Fibroblast of lung (primary cell): Measurements from ENCODE around the gene SLCO1A2.

Source experiments
- EZH2 ChIP-seq: IDR thresholded peaks from 2 replicates; pipeline ENCODE4 v1.5.1; 2012; ENCODE audit warnings: low read length, control low read depth, mild to moderate bottlenecking; ENCODE audit errors: missing control alignments
- TF ChIP-seq, protein P1 (sequence below), 2 donors: IDR thresholded peaks in 1 of 2; conservative IDR thresholded peaks in 1 of 2; 1 replicate in 1 of 2; 2 replicates in 1 of 2; pipeline ENCODE4 v1.5.1; 2011 to 2012; ENCODE audit warnings: low read length in 2 of 2, control low read depth in 1 of 2, inconsistent platforms in 1 of 2, low read depth in 1 of 2, mild to moderate bottlenecking in 1 of 2

DNA sequence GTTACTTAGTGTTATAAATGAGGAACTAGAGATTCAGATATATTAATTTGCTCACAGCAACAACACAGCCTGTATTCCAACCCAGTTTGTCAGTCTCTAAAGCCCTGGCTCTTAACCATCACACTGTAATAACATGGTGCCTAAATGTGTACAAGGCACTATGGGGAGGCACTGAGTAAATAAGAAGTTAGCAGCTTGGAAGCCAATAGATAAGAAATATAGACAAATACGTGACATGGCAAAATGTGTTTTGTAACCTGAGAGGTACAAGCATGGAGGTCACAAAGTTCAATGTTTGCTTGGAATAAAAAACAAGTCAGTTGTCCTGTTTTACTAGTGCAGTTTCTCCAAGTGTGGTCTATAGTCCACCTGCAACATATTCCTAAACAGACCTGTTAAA lies 16.3 kb upstream of the SLCO1A2 start:
- TF ChIP-seq, protein P1, sequence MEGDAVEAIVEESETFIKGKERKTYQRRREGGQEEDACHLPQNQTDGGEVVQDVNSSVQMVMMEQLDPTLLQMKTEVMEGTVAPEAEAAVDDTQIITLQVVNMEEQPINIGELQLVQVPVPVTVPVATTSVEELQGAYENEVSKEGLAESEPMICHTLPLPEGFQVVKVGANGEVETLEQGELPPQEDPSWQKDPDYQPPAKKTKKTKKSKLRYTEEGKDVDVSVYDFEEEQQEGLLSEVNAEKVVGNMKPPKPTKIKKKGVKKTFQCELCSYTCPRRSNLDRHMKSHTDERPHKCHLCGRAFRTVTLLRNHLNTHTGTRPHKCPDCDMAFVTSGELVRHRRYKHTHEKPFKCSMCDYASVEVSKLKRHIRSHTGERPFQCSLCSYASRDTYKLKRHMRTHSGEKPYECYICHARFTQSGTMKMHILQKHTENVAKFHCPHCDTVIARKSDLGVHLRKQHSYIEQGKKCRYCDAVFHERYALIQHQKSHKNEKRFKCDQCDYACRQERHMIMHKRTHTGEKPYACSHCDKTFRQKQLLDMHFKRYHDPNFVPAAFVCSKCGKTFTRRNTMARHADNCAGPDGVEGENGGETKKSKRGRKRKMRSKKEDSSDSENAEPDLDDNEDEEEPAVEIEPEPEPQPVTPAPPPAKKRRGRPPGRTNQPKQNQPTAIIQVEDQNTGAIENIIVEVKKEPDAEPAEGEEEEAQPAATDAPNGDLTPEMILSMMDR (conservative IDR thresholded peaks at IDR 0.05 in 1 of 2, IDR thresholded peaks at IDR 0.05 in 1 of 2; ENCODE audit: low read depth in 1 of 2, low read length in 2 of 2), result no peak
- TF ChIP-seq EZH2, result no peak
